Adrenal gland (tissue), 5 donors: ENCODE results near the gene ENPP3.

Experiments
- POLR2A ChIP-seq, 2 donors: fragments of 450-650 bp; IDR thresholded peaks; one replicate each; pipeline ENCODE4 v1.6.1; 2017; ENCODE audit warnings: antibody characterized with exemption in 2 of 2, mild to moderate bottlenecking in 2 of 2, moderate library complexity in 1 of 2
- TF ChIP-seq, protein P1 (sequence below), 6 experiments: fragments of 450-650 bp in 4 of 6; fragments of 200-600 bp in 2 of 6; sonication (generic) in 1 of 6; IDR thresholded peaks; 1 replicate in 5 of 6; 2 replicates in 1 of 6; pipeline versions ENCODE4 v1.5.1 to v1.8.0; 2016 to 2021; ENCODE audit warnings: antibody characterized with exemption in 6 of 6, mild to moderate bottlenecking in 2 of 6, moderate library complexity in 1 of 6
- donor health status: DM: no; HTN: no; CAD: no.

DNA sequence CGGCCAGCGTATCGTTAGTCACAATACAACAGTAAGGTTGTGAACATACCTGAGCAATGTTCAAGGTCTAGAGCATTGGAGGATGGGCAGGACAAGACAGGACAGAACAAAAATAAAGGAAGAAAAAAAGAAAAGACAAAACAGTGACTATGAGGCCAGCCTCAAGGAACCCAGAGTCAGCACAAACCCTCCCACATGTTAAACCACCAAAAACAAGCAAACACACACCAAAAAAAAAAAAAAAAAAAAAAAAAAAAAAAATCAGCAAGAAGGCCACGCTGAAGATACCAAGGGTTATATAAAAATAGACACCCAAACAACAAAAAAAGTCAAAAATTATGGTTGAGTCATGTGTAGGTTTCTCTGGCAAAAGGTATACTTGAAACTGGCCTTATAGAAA is 21.8 kb upstream of the ENPP3 start:
- TF ChIP-seq, protein P1, sequence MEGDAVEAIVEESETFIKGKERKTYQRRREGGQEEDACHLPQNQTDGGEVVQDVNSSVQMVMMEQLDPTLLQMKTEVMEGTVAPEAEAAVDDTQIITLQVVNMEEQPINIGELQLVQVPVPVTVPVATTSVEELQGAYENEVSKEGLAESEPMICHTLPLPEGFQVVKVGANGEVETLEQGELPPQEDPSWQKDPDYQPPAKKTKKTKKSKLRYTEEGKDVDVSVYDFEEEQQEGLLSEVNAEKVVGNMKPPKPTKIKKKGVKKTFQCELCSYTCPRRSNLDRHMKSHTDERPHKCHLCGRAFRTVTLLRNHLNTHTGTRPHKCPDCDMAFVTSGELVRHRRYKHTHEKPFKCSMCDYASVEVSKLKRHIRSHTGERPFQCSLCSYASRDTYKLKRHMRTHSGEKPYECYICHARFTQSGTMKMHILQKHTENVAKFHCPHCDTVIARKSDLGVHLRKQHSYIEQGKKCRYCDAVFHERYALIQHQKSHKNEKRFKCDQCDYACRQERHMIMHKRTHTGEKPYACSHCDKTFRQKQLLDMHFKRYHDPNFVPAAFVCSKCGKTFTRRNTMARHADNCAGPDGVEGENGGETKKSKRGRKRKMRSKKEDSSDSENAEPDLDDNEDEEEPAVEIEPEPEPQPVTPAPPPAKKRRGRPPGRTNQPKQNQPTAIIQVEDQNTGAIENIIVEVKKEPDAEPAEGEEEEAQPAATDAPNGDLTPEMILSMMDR (IDR thresholded peaks at IDR 0.05) = no peak
- TF ChIP-seq POLR2A (IDR thresholded peaks at IDR 0.05) = no peak
